MCF 10A (cell line): ENCODE data around the gene BAZ2B. TPM values are rescaled to one million over a fixed set of nuclear protein-coding genes. Genes with fewer than 3 reads are reported as not detected.

Source experiments
- BruUV-seq: library from RNA; stranded (reverse); fragments of 400-500 nt; replicated peaks from 2 replicates; lab custom pipeline; 2021; lab: Mats Ljungman, UMichigan
- CTCF ChIA-PET: fragments of 300-600 bp; sonication (Branson Sonifier 250); formaldehyde crosslinking; extraction: SDS; loops from one replicate; lab custom pipeline; 2021; ENCODE audit warnings: antibody characterized with exemption, inconsistent platforms; lab: Yijun Ruan, JAX
- POLR2A ChIA-PET: fragments of 300-600, 350-650 bp; sonication (Branson Sonifier 250); formaldehyde crosslinking; extraction: SDS; loops from one replicate; lab custom pipeline; 2020; ENCODE audit warnings: antibody characterized with exemption, inconsistent platforms; lab: Yijun Ruan, JAX
- DNase-seq: peaks from one replicate; pipeline ENCODE4 v3.0.0-alpha.2; 2018; ENCODE audit not compliant: unreplicated experiment
- H3K27ac Mint-ChIP-seq: one replicate; pipeline ENCODE4 v1.8.0; 2022; ENCODE audit warnings: mild to moderate bottlenecking, low read depth, mixed read lengths; ENCODE audit not compliant: unreplicated experiment
- H3K27me3 Mint-ChIP-seq: one replicate; pipeline ENCODE4 v1.8.0; 2022; ENCODE audit warnings: mixed read lengths; ENCODE audit not compliant: insufficient read depth, unreplicated experiment
- H3K36me3 Mint-ChIP-seq: one replicate; pipeline ENCODE4 v1.8.0; 2022; ENCODE audit warnings: mild to moderate bottlenecking, moderate library complexity, mixed read lengths; ENCODE audit not compliant: insufficient read depth, unreplicated experiment
- H3K4me1 Mint-ChIP-seq: one replicate; pipeline ENCODE4 v1.8.0; 2022; ENCODE audit warnings: mixed read lengths; ENCODE audit not compliant: insufficient read depth, unreplicated experiment
- H3K4me3 Mint-ChIP-seq: one replicate; pipeline ENCODE4 v1.8.0; 2022; ENCODE audit warnings: mild to moderate bottlenecking, moderate library complexity, mixed read lengths; ENCODE audit not compliant: unreplicated experiment
- H3K9me3 Mint-ChIP-seq: one replicate; pipeline ENCODE4 v1.8.0; 2022; ENCODE audit warnings: mixed read lengths; ENCODE audit not compliant: unreplicated experiment
- intact Hi-C: fragments of 100-400 bp; cut with micrococcal nuclease; formaldehyde crosslinking; loops from 2 replicates; pipeline ENCODE4 v1.14.1; 2022
- total RNA-seq: library from RNA; stranded (reverse); gene quantifications from 2 replicates; pipeline ENCODE4 v1.2.3, GENCODE V29; 2022
- TF ChIP-seq, protein P1 (sequence below): fragments of 200-600 bp; IDR thresholded peaks from one replicate; pipeline ENCODE4 v1.8.0; 2022; ENCODE audit warnings: antibody characterized with exemption, mild to moderate bottlenecking; ENCODE audit not compliant: unreplicated experiment

Gene BAZ2B
- total RNA-seq, 1 experiment from 2014 or later, result 51.8 TPM

- Mint-ChIP-seq H3K27ac (no peak overlapping the region), H3K9me3 (no peaks in the 10 kb centered on the region), H3K4me3 (no peak overlapping the region), H3K4me1 (peaks cover 11% of the 10 kb centered on the region), H3K27me3 (no peaks in the 10 kb centered on the region), H3K36me3 (peaks cover 5% of the 10 kb centered on the region)
- intact Hi-C loops, result no loop called here
- DNase-seq, result no peak
- ChIA-PET CTCF (interaction anchor here (0.7 kb wide), 1 partner anchor 22 kb away, joined by 3 read pairs; no protein-coding TSS in a partner anchor), POLR2A (interaction anchor here (0.7 to 1.1 kb wide), 2 partner anchors 13 to 46 kb away, joined by 3 to 4 read pairs; no protein-coding TSS in a partner anchor)
- TF ChIP-seq, protein P1, sequence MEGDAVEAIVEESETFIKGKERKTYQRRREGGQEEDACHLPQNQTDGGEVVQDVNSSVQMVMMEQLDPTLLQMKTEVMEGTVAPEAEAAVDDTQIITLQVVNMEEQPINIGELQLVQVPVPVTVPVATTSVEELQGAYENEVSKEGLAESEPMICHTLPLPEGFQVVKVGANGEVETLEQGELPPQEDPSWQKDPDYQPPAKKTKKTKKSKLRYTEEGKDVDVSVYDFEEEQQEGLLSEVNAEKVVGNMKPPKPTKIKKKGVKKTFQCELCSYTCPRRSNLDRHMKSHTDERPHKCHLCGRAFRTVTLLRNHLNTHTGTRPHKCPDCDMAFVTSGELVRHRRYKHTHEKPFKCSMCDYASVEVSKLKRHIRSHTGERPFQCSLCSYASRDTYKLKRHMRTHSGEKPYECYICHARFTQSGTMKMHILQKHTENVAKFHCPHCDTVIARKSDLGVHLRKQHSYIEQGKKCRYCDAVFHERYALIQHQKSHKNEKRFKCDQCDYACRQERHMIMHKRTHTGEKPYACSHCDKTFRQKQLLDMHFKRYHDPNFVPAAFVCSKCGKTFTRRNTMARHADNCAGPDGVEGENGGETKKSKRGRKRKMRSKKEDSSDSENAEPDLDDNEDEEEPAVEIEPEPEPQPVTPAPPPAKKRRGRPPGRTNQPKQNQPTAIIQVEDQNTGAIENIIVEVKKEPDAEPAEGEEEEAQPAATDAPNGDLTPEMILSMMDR, result no peak
- no TSS peak for BruUV-seq
Observed at GRCh38 chr2:159561786-159562185, 54.6 kb downstream of the BAZ2B start.

DNA sequence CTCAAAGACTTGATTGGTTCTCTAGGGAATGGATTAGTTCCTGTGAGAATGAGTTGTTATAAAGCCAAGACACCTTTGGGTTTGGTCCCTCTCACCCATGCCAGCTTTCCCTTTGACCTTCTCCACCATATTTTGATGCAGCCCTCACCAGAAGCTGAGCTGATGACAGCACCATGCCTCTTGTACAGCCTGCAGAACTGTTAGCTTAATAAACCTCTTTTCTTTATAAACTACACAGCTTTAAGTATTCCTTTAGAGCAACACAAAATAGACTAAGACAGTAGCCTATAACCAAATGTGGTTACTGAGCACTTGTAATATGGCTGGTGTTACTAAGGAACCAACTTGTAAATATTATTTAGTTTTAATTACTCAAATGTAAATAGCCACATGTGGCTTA lies 55.1 kb downstream of the BAZ2B start:
- no peak overlapping the region for H3K27ac Mint-ChIP-seq
- no peaks in the 10 kb centered on the region for H3K27me3 Mint-ChIP-seq
- peaks cover 11% of the 10 kb centered on the region for H3K4me1 Mint-ChIP-seq
- H3K36me3 Mint-ChIP-seq, result peaks cover 9% of the 10 kb centered on the region
- CTCF ChIA-PET, result interaction anchor here (0.7 kb wide), 1 partner anchor 23 kb away, joined by 3 read pairs; no protein-coding TSS in a partner anchor
- TF ChIP-seq, protein P1, result no peak
- H3K4me3 Mint-ChIP-seq, result no peak overlapping the region
- DNase-seq, result no peak
- H3K9me3 Mint-ChIP-seq, result no peaks in the 10 kb centered on the region
- POLR2A ChIA-PET, result interaction anchor here (0.7 kb wide), 1 partner anchor 13 kb away, joined by 3 read pairs; no protein-coding TSS in a partner anchor
- BruUV-seq, result no TSS peak
- intact Hi-C loops, result no loop called here

DNA sequence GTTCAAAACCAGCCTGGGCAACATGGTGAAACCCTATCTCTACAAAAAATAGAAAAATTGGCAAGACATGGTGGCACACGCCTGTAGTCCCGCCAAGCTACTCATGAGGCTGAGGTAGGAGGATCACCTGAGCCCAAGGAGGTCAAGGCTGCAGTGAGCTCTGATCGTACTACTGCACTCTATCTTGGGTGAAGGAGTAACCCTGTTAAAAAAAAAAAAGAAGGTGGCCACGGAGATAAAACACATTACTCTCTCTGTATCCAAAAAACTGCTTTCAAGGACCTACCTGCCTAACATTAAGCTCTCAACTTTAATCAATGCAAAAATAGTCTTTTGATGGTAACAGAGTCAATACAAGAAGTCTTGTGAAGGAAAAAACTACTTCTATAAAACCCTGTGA lies 57.3 kb downstream of the BAZ2B start:
- TF ChIP-seq, protein P1, result no peak
- peaks cover 9% of the 10 kb centered on the region for H3K36me3 Mint-ChIP-seq
- DNase-seq, result no peak
- no peak overlapping the region for H3K4me3 Mint-ChIP-seq
- H3K4me1 Mint-ChIP-seq, result peaks cover under 1% of the 10 kb centered on the region
- no peaks in the 10 kb centered on the region for H3K27me3 Mint-ChIP-seq
- no peaks in the 10 kb centered on the region for H3K9me3 Mint-ChIP-seq
- no TSS peak for BruUV-seq
- CTCF ChIA-PET, result interaction anchor here (0.6 to 1.7 kb wide), 2 partner anchors 17 to 156 kb away, joined by 3 read pairs; no protein-coding TSS in a partner anchor
- POLR2A ChIA-PET, result no interaction called here
- no peak overlapping the region for H3K27ac Mint-ChIP-seq
- intact Hi-C loops, result no loop called here

DNA sequence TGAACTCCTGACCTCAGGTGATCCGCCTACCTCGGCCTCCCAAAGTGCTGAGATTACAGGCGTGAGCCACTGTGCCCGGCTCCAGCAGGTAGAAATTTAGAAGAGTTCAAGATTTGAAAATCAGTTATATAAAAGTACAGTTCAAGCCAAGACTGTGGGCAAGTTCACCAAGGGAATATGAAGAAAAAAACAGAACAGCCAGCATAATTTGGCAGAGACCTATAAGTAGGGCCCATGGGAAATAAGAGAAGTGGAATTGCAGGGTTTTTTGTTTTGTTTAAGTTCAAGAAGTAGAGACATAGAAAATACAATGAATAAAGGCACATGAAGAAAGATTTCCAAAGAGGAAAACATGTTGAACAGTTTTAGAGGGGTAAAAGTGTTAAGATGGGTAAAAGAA lies 57.9 kb downstream of the BAZ2B start:
- DNase-seq, result no peak
- Mint-ChIP-seq H3K4me1 (no peaks in the 10 kb centered on the region), H3K36me3 (peaks cover 9% of the 10 kb centered on the region), H3K27ac (no peak overlapping the region), H3K9me3 (no peaks in the 10 kb centered on the region), H3K4me3 (no peak overlapping the region), H3K27me3 (no peaks in the 10 kb centered on the region)
- intact Hi-C loops, result no loop called here
- TF ChIP-seq, protein P1, result no peak
- ChIA-PET CTCF (interaction anchor here (0.6 to 1.7 kb wide), 2 partner anchors 16 to 157 kb away, joined by 3 read pairs; no protein-coding TSS in a partner anchor), POLR2A (no interaction called here)
- no TSS peak for BruUV-seq
